ENCODE measurements around the gene EPHA8.

The EPHA8 gene

GRCh38 chr1:22625262-22625925 is 62.1 kb downstream of the EPHA8 start:
- no peak for DNase-seq

GRCh38 chr1:22626237-22627157 is 63.2 kb downstream of the EPHA8 start:
- no peak for DNase-seq

- DNase-seq, result no peak
Observed at GRCh38 chr1:22627331-22627730, 64.0 kb downstream of the EPHA8 start.

- no peak for DNase-seq
Observed at GRCh38 chr1:22628698-22629444, 65.6 kb downstream of the EPHA8 start.

DNA sequence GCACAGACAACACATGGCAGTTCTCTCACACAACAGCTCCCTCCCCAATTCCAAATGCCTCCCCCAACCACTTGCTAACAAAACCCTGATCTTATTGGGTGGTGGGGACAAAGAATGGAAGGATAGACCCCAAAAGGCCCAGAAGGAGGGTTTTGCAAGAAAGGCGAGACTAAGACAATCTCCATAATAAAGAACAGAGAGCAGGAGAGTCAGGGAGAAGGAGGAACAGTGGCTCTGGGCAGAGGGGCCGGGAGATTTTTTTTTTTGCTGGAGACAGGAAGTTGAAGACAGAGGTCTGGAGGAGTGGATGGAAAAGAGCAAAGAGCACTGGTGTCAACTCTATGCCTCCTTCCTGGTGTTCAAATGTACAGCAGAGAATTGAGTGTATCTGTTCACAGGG is 66.6 kb downstream of the EPHA8 start:
- DNase-seq, result no peak

DNA sequence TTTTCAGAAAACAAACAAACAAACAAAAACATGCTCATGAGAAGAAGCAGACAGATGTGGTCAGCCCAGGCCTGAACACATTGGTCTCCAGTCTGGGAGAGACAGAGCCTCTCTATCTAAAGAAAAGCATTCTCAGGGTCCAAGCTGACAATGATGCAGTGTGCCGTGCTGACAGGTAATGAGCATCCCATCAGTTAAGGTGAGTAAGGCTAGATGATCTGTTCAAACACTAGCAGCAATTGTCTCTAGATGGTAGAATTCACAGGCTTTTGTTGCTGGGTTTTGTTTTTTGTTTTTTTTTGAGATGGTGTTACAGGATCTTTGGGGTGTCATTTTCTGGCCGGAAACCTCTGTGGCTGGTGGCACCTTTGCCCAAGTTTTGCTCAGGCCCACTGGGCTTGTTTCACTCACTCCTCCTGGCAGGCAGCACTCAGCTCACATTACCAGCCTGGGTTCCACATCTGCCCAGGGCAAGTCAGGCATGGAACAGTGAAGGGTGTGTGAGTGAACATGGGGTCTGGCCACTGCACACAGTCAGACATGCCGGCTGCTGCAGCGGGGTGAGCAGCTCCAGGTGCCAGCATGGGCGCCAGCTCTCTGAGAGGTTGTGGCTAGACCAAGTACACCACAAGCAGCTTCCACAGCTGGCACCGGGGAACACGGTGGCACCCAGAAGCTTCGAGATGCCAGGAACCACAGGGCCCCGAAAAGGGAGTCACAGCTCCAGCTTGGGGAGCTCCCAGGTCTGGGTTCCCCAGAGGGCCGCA is 70.6 kb downstream of the EPHA8 start:
- no peak for DNase-seq

DNA sequence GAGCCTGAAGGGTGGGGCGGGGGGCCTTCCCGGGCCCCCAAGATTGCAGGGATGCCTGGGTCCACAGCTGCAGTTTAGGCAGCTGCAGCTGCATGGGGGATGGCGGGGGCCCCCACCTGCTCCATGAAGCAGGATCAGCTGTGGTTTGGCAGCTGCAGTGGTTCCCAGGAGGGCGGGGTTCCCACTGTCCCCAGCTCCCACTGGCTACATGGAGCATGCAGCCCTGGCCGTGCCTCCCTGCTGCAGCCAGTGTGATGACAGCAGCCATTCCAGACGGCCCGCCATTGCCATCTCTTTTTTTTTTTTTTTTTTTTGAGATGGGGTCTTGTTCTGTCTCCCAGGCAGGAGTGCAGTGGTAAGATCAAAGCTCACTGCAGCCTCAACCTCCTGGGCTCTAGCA is 72.1 kb downstream of the EPHA8 start:
- DNase-seq, result no peak

DNA sequence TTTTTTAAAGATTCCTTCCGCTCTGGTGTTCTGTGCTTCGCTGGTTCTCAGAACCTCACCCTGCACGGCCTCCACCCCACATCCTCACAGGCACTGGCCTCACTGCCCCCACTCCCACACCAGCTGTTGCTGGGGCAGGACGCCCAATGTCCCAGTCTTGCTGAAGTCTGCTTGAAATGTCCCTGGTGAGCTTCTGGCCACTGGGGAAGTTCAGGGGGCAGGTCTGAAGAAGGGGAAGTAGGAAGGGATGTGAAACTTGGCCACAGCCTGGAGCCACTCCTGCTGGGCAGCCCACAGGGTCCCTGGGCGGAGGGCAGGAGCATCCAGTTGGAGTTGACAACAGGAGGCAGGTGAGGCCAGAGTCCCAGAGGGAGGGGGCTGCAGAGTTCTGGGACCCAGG is 73.1 kb downstream of the EPHA8 start, which contains the start of gene C1QA:
Gene C1QA (plus strand): TSS at position 276 of the 400 bp plus-strand sequence. CDS start 989 bp downstream, outside the sequence.
- peak; percentile 91 to 94 (median 93) for DNase-seq

- no peak for DNase-seq
Observed at GRCh38 chr1:22636927-22637326, 73.6 kb downstream of the EPHA8 start.

- peak; percentile 36 to 52 (median 41) for DNase-seq
Observed at GRCh38 chr1:22637907-22638445, 74.7 kb downstream of the EPHA8 start.

DNA sequence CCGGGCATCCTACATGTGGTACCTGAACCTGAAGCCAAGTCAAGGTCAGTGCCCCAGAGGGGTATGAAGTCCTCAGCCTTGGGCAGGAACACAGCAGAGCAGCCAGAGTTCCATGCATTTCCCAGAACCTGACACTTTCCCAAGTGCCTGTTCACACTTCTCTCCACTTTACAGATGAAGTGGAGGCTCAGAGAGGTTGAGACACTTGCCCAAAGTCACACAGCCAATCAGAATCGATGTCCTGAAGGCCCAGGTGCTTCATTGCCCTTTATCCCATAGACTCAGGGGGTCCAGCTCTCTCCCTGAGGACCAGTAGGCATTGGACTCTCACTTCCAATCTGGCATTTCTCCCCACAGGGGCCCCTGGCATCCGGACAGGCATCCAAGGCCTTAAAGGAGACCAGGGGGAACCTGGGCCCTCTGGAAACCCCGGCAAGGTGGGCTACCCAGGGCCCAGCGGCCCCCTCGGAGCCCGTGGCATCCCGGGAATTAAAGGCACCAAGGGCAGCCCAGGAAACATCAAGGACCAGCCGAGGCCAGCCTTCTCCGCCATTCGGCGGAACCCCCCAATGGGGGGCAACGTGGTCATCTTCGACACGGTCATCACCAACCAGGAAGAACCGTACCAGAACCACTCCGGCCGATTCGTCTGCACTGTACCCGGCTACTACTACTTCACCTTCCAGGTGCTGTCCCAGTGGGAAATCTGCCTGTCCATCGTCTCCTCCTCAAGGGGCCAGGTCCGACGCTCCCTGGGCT is 75.4 kb downstream of the EPHA8 start:
- no peak for DNase-seq

GRCh38 chr1:22639286-22639685 is 76.0 kb downstream of the EPHA8 start:
- DNase-seq, result peak in 2 of 3 donors; percentile 39 to 41

- no peak for DNase-seq
Observed at GRCh38 chr1:22641247-22641646, 78.0 kb downstream of the EPHA8 start.

DNA sequence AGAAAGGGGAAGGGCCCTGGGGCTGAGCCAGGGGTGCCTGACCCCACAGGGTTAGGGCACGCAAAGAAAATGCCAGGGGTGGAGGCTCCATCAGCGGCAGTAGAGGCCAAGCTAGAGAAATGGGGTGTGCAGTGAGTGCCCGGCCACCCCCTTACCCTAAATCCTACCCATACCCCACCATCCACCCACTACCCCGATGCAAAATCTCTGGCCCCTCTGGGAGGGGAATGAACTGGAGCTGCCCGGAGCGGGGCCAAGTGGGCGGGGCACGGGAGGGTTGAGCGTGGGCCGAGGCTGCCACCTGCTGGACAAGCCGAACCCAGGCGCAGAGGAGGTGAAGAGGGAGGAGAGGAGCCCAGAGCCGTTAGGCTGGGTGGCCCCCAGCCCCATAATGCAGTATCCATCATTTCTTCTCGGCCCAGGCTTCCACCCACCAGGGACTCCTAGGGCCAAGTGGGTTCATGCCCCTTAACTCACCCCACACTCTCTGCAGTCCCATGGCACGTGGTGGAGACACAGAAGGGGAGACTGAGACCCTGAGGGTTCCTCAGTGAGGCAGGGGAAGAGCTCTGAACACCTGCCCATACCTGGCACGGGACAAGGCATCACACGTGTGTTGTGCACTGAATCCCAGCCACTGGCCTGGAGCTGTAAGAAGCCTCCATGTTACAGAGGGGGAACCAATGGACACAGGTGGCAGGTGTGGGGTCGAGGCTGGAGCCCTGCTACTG is 78.8 kb downstream of the EPHA8 start:
- peak; percentile 80 to 92 (median 86) for DNase-seq

GRCh38 chr1:22643381-22643780 is 80.1 kb downstream of the EPHA8 start, which contains the start of gene C1QC:
TSS of gene C1QC (plus strand) at chr1:22643633. CDS start at chr1:22644024, 391 bp downstream.
- peak; percentile 43 to 66 (median 52) for DNase-seq

- no peak for DNase-seq
Observed at GRCh38 chr1:22643928-22644327, 80.6 kb downstream of the EPHA8 start.

DNA sequence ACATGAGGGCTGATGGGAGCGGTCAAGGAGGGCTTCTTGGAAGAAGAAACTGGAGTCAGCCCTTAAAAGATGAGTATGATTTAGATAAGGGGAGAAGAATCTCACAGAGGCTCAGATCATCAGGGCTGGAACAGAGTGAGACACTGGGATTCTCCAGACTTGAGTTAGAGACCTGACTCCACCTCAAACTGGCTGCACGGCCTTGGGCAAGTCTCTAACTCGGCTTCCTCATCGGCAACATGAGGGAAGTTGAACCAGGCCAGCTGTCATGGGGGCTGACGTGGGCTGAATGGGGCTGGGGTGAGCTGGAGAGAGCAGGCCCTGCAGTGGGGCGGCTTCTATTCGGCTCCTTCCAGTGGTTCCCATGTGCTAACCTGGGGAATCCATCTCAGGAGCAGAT is 82.6 kb downstream of the EPHA8 start:
- DNase-seq, result peak; percentile 91 to 95 (median 93)

- peak; percentile 66 to 92 (median 87) for DNase-seq
Observed at GRCh38 chr1:22646384-22646783, 83.1 kb downstream of the EPHA8 start.

GRCh38 chr1:22650089-22650693 is 86.9 kb downstream of the EPHA8 start:
- no peak for DNase-seq
